HG02870 (cell line): ENCODE results near the gene PRKRIP1.
"Not testable (repeated sequence)": the region's sequence is repeated elsewhere in the genome, so short reads cannot be mapped to it uniquely, and the experiment has no call there.

Experiments
- ATAC-seq: cut with Tn5 transposase; IDR thresholded peaks from one replicate; pipeline ENCODE4 v1.9.1; 2021; ENCODE audit warnings: mild to moderate bottlenecking, moderate library complexity; ENCODE audit not compliant: unreplicated experiment

Gene PRKRIP1

GRCh38 chr7:102474736-102475435 lies 78.7 kb downstream of the PRKRIP1 start:
- ATAC-seq = not testable (repeated sequence)
